ENCODE results near the gene CLHC1. TPM values are rescaled to one million over a fixed set of nuclear protein-coding genes. Genes with fewer than 3 reads are reported as not detected.
"Not testable (repeated sequence)": the region's sequence is repeated elsewhere in the genome, so short reads cannot be mapped to it uniquely, and the experiment has no call there.

Gene CLHC1
- polyA plus RNA-seq, 3 donors, result 2.4 to 5.0 TPM; not detected in 1

- no peak overlapping the region for H2AFZ ChIP-seq (ENCODE audit: insufficient read depth, low read depth, low read length, poor library complexity, severe bottlenecking)
- peaks cover 7 to 26% (median 15%) of the 10 kb centered on the region in 7 donors for H3K9me3 Mint-ChIP-seq
- intact Hi-C loops (cut with micrococcal nuclease), result no loop called here
- H3K27ac Mint-ChIP-seq, result no peak overlapping the region
- peaks cover 0 to 2% of the 10 kb centered on the region in 2 donors for H3K36me3 Mint-ChIP-seq
- no peaks in the 10 kb centered on the region for H3K27me3 ChIP-seq (ENCODE audit: control insufficient read depth in 2 of 2, insufficient read depth in 2 of 2, low read length in 2 of 2)
- H3K4me1 ChIP-seq (ENCODE audit: control insufficient read depth in 1 of 2, insufficient read depth in 2 of 2, low read length in 2 of 2), result no peaks in the 10 kb centered on the region
- no peaks in the 10 kb centered on the region for H3K36me3 ChIP-seq (replicated peaks in 1 of 2; ENCODE audit: control insufficient read depth in 1 of 2, insufficient read depth in 2 of 2, low read length in 2 of 2)
- no peak for DNase-seq
- H3K9me3 ChIP-seq (replicated peaks in 1 of 2; ENCODE audit: control insufficient read depth in 1 of 2, insufficient read depth in 1 of 2, low read length in 2 of 2), result peaks cover 0 to 4% of the 10 kb centered on the region in 2 donors
- TF ChIP-seq CTCF (IDR thresholded peaks at IDR 0.05), result no peak
- no CpG with 5 or more reads among the region's 1 CpG for WGBS (ENCODE audit: insufficient coverage)
- no peaks in the 10 kb centered on the region for H3K79me2 ChIP-seq (ENCODE audit: insufficient read depth, low read length)
- no peak overlapping the region for H3K4me2 ChIP-seq (replicated peaks; ENCODE audit: extremely low read depth, low read length, poor library complexity, severe bottlenecking)
- peaks cover 0 to 1% (median under 1%) of the 10 kb centered on the region in 3 donors for H3K27me3 Mint-ChIP-seq (ENCODE audit: low read depth in 3 of 3)
- H3K9ac ChIP-seq (ENCODE audit: insufficient read depth, low read length, poor library complexity, severe bottlenecking), result no peak overlapping the region
- no peak overlapping the region for H3K4me3 Mint-ChIP-seq
- H3K27ac ChIP-seq (ENCODE audit: low read depth in 1 of 2, low read length in 2 of 2), result no peak overlapping the region
- no peaks in the 10 kb centered on the region for H3K4me1 Mint-ChIP-seq
- H3K4me3 ChIP-seq (replicated peaks in 1 of 3; ENCODE audit: low read depth in 2 of 3, low read length in 3 of 3), result no peak overlapping the region
- H4K20me1 ChIP-seq (ENCODE audit: insufficient read depth, low read length), result no peaks in the 10 kb centered on the region
These were observed 31.7 kb downstream of the CLHC1 start for GRCh38 chr2:55200416-55200815.

GRCh38 chr2:55196526-55196925 lies 35.6 kb downstream of the CLHC1 start:
- peaks cover 0 to 3% of the 10 kb centered on the region in 2 donors for H3K36me3 Mint-ChIP-seq
- Histone ChIP-seq H2AFZ (ENCODE audit: insufficient read depth, low read depth, low read length, poor library complexity, severe bottlenecking) (no peak overlapping the region), H3K36me3 (replicated peaks in 1 of 2; ENCODE audit: control insufficient read depth in 1 of 2, insufficient read depth in 2 of 2, low read length in 2 of 2) (no peaks in the 10 kb centered on the region), H3K9me3 (replicated peaks in 1 of 2; ENCODE audit: control insufficient read depth in 1 of 2, insufficient read depth in 1 of 2, low read length in 2 of 2) (peaks cover 0 to 8% of the 10 kb centered on the region in 2 donors), H3K4me3 (replicated peaks in 1 of 3; ENCODE audit: low read depth in 2 of 3, low read length in 3 of 3) (no peak overlapping the region), H3K4me2 (replicated peaks; ENCODE audit: extremely low read depth, low read length, poor library complexity, severe bottlenecking) (no peak overlapping the region), H3K27ac (ENCODE audit: low read depth in 1 of 2, low read length in 2 of 2) (no peak overlapping the region), H3K79me2 (ENCODE audit: insufficient read depth, low read length) (no peaks in the 10 kb centered on the region), H3K4me1 (ENCODE audit: control insufficient read depth in 1 of 2, insufficient read depth in 2 of 2, low read length in 2 of 2) (no peaks in the 10 kb centered on the region), H3K9ac (ENCODE audit: insufficient read depth, low read length, poor library complexity, severe bottlenecking) (no peak overlapping the region), H4K20me1 (ENCODE audit: insufficient read depth, low read length) (no peaks in the 10 kb centered on the region), H3K27me3 (ENCODE audit: control insufficient read depth in 2 of 2, insufficient read depth in 2 of 2, low read length in 2 of 2) (no peaks in the 10 kb centered on the region)
- H3K4me1 Mint-ChIP-seq, result no peaks in the 10 kb centered on the region
- peaks cover 0 to 1% (median 0%) of the 10 kb centered on the region in 3 donors for H3K27me3 Mint-ChIP-seq (ENCODE audit: low read depth in 3 of 3)
- WGBS (ENCODE audit: insufficient coverage), result 88% methylated on average over 2 of the region's 2 CpGs
- H3K4me3 Mint-ChIP-seq, result no peak overlapping the region
- TF ChIP-seq CTCF (IDR thresholded peaks at IDR 0.05), result no peak
- no peak for DNase-seq
- H3K27ac Mint-ChIP-seq, result no peak overlapping the region
- peaks cover 10 to 20% (median 14%) of the 10 kb centered on the region in 7 donors for H3K9me3 Mint-ChIP-seq
- intact Hi-C loops (cut with micrococcal nuclease), result no loop called here

GRCh38 chr2:55191888-55192287 lies 40.2 kb downstream of the CLHC1 start:
- H4K20me1 ChIP-seq (ENCODE audit: insufficient read depth, low read length); H3K4me1 Mint-ChIP-seq; H3K4me2 ChIP-seq (replicated peaks; ENCODE audit: extremely low read depth, low read length, poor library complexity, severe bottlenecking); H3K9me3 Mint-ChIP-seq; H3K36me3 Mint-ChIP-seq; H3K9me3 ChIP-seq (replicated peaks in 1 of 2; ENCODE audit: control insufficient read depth in 1 of 2, insufficient read depth in 1 of 2, low read length in 2 of 2); H3K27me3 ChIP-seq (ENCODE audit: control insufficient read depth in 2 of 2, insufficient read depth in 2 of 2, low read length in 2 of 2); H3K27me3 Mint-ChIP-seq (ENCODE audit: low read depth in 3 of 3); H3K27ac ChIP-seq (ENCODE audit: low read depth in 1 of 2, low read length in 2 of 2); DNase-seq; H3K79me2 ChIP-seq (ENCODE audit: insufficient read depth, low read length); H3K36me3 ChIP-seq (replicated peaks in 1 of 2; ENCODE audit: control insufficient read depth in 1 of 2, insufficient read depth in 2 of 2, low read length in 2 of 2); H3K4me1 ChIP-seq (ENCODE audit: control insufficient read depth in 1 of 2, insufficient read depth in 2 of 2, low read length in 2 of 2); H3K27ac Mint-ChIP-seq; H2AFZ ChIP-seq (ENCODE audit: insufficient read depth, low read depth, low read length, poor library complexity, severe bottlenecking); H3K9ac ChIP-seq (ENCODE audit: insufficient read depth, low read length, poor library complexity, severe bottlenecking); intact Hi-C loops (cut with micrococcal nuclease); H3K4me3 ChIP-seq (replicated peaks in 1 of 3; ENCODE audit: low read depth in 2 of 3, low read length in 3 of 3); H3K4me3 Mint-ChIP-seq: not testable (repeated sequence)
- WGBS (ENCODE audit: insufficient coverage), result no CpG with 5 or more reads among the region's 2 CpGs
